ENCODE results near the gene TTC6.

DNA sequence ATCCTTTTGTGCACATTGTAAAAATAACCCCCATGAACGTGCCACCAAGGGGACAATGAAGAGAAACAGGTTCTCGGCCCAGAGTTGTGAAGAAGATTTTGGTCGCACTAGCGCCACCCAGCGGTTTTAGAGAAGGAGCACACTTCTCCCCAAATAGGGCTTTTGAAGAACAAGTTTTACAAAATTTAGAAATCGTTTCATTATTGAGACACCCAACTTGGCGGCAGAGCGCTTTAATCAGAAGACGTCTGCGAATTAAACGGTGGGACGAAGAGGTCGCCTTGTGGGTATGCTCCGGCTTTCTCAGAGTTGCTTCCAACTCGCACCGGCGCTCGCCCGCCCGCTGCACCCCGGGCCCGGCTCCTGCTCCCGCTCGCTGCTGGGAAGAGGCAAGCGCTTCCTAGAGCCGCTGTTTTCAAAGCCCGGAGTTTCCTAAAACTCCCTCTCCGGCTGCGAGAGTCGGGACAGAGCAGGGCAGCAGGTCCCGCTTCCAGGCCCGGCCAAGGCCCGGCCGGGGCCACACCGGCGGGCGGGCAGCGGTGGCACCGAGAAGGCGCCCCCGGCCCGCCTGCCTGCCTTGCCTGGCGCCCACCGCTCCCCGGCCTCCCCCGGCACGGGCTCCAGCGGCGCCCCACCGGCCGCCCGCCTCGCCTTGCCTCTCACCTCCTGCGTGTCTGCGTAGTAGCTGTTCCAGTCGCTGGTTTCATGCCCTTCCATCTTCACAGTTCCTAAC, 1.0 kb upstream of the TTC6 start:
- TF ChIP-seq, protein P1, sequence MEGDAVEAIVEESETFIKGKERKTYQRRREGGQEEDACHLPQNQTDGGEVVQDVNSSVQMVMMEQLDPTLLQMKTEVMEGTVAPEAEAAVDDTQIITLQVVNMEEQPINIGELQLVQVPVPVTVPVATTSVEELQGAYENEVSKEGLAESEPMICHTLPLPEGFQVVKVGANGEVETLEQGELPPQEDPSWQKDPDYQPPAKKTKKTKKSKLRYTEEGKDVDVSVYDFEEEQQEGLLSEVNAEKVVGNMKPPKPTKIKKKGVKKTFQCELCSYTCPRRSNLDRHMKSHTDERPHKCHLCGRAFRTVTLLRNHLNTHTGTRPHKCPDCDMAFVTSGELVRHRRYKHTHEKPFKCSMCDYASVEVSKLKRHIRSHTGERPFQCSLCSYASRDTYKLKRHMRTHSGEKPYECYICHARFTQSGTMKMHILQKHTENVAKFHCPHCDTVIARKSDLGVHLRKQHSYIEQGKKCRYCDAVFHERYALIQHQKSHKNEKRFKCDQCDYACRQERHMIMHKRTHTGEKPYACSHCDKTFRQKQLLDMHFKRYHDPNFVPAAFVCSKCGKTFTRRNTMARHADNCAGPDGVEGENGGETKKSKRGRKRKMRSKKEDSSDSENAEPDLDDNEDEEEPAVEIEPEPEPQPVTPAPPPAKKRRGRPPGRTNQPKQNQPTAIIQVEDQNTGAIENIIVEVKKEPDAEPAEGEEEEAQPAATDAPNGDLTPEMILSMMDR (IDR thresholded peaks at IDR 0.05) = peak; percentile 47 to 74 (median 62)
- no peak for TF ChIP-seq POLR2A (IDR thresholded peaks at IDR 0.05)
